NCI-H2196 (cell line): ENCODE results near the gene AFG1L.
"Not testable (repeated sequence)": the region's sequence is repeated elsewhere in the genome, so short reads cannot be mapped to it uniquely, and the experiment has no call there.

Experiments used
- DNase-seq: peaks from one replicate; lab custom pipeline; 2025; ENCODE audit not compliant: unreplicated experiment; lab: John Stamatoyannopoulos, UW

The AFG1L gene

GRCh38 chr6:108555399-108556052, 260.7 kb downstream of the AFG1L start:
- DNase-seq = no peak

- no peak for DNase-seq
Observed at GRCh38 chr6:108556250-108556649, 261.4 kb downstream of the AFG1L start.

DNA sequence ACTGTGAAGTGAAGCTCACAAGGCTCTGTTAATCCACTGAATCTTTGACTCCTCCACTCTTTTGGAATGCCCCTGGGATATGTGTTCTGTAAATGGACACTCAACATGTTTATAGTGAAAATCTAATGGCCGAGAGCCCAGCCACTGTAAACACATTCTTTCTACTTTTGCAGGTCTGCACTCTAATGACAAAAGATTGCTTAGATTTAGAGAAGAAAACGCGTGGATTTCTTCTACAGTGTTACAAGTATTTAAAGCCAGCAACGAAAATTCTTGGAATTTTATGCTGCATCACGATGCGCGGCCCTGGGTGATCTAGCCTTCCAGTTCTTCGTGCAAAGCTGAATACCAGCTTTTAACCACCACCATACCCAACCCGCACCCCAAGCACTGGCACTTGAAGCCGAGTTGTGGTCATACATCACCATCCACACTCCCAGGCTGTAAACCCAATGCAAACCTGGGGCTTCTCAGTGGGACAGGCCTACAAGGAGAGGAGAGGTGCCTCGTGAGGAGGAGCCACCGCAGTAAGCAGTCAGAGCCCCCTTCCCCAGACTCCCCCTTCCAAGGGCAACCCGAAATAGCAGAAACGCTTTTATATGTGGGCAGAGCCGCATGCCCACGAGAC, 262.1 kb downstream of the AFG1L start:
- no peak for DNase-seq

DNA sequence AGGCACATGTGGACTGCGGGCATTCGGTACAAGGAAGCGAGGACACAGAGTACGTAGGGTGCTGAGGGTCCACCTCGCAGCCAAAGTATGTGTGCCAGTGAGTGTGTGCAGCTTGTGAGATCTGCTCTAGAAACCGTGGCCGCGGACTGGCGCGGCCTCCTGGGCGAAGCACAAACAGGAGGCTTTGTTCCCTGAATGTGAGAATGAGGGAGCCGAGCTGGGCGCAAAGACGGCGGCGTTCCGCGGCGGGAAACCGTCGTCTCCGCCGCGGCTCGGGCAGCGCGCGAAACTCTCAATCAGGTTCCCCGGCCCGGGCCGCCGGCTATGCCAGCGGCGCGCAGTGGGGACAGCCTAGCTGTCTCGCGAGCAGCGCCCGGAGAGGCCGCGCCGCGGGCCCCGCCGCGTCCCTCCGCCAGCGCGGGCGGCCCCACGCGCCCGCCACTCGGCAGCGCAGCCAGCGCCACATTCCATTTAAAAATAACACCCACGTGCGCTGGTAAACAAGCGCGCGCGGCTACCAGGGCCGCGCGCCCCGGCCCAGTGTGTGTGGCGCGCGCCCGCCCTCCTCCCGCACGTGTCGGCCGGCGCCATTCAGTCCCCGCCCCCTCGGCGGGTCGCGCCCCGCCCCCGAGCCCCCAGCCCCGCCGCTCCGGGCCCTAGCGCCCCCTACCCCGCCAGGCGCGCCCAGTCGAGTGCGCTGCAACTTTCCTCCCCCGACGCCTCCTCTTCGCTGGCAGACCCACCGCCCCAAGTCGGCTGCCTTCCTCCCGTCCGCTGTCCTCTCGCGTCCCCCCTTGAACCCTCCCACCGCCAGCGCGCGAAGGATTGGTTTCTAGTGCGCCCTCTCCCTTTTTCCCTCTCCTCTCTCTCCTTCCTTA, 262.9 kb downstream of the AFG1L start:
- DNase-seq = peak; percentile 86

DNA sequence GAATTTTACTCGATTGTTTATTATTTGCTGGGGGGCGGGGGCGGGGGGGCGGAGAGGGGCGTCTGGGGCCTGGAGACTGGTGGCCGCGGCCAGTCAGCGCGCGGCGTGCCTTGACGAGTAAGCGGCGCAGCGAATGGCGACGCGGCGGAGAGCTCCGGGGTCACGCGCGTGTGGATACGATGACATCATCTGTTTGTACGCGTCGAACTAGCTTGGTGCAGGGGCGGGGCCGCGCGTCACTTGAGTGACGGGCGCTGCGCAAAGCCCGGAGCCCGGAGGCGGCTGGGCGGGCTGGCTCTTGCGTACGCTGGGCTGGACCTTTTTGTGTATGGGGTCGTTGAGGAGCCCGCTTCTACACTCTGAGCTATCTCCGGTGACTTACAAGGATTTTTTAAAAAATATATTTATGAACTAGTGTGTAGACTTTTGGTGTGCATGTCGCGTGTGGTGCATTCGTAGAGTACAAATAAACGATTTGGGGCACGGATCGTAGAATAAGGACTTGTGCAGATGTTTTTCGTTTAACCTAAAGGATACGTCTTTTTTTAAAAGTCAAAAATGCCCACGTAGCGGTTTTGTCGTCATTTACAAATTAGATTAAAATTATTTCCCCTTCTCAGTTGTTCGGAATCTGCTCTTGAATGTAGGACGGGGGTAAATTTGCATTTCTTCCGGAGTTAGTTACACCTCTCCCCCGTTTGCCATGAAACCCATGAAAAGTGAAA, 263.7 kb downstream of the AFG1L start:
- peak; percentile 99 for DNase-seq

GRCh38 chr6:108559097-108559883, 264.4 kb downstream of the AFG1L start:
- peak; percentile 85 for DNase-seq

DNA sequence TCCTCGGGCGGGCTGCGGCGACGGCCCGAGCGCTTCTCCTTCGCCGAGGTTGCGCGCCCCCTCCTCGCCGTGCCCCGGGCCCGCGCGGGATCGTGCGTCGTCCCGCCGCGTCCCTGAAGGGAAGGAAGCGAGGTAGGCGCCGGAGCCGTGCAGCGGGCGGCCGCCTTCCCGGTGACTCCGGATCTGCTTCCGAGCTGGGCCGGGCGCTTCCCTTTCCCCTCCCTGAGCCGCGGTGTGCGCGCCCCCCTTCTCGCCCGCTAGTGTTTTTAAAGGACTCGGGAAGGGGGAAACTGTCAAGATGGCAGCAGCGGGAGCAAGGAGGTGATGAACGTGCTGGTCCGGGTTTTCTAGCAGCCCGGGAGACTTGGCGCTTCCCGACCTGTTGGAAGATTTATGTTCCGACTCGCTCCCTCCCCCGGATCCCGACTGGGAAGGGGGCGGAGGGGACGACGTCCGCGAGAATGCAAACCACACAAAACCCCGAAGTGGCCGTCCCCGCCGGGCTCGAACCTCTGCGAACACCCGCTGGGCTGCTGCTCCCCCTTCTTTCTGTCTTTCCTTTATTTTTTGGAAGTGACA, 265.1 kb downstream of the AFG1L start:
- DNase-seq = peak; percentile 71

DNA sequence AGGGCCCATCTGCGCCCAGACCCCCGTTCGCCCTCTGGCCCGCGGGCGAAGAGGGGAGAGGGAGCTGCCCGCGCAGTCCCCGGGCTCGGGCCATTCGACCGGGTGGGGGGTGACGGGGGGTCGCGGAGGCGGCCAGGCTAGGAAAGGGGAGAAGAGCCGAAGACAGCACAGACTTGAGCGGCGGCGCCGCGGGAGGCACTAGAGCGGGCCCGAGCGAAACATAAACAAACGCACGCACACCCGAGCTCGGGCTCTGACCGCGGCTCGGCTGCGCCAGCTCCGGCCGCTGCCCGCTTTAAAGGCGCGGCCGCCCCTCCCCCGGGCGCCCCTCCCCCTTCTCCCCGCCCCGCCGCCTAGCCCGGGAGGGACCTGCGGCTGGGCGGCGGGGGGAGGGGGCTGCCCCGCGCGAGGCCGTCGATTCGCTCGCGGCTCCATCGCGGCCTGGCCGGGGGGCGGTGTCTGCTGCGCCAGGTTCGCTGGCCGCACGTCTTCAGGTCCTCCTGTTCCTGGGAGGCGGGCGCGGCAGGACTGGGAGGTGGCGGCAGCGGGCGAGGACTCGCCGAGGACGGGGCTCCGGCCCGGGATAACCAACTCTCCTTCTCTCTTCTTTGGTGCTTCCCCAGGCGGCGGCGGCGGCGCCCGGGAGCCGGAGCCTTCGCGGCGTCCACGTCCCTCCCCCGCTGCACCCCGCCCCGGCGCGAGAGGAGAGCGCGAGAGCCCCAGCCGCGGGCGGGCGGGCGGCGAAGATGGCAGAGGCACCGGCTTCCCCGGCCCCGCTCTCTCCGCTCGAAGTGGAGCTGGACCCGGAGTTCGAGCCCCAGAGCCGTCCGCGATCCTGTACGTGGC, 265.8 kb downstream of the AFG1L start, which contains the start of gene FOXO3:
FOXO3 (plus strand) TSS at position 455 of the 846 bp plus-strand sequence; CDS start at position 747, 292 bp downstream.
- DNase-seq = peak; percentile 89

DNA sequence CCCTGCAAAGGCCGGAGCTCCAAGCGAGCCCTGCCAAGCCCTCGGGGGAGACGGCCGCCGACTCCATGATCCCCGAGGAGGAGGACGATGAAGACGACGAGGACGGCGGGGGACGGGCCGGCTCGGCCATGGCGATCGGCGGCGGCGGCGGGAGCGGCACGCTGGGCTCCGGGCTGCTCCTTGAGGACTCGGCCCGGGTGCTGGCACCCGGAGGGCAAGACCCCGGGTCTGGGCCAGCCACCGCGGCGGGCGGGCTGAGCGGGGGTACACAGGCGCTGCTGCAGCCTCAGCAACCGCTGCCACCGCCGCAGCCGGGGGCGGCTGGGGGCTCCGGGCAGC, 266.4 kb downstream of the AFG1L start:
- not testable (repeated sequence) for DNase-seq

- peak; percentile 18 for DNase-seq
Observed at GRCh38 chr6:108561742-108562502, 267.1 kb downstream of the AFG1L start.

- peak; percentile 77 for DNase-seq
Observed at GRCh38 chr6:108562503-108562993, 267.7 kb downstream of the AFG1L start.

DNA sequence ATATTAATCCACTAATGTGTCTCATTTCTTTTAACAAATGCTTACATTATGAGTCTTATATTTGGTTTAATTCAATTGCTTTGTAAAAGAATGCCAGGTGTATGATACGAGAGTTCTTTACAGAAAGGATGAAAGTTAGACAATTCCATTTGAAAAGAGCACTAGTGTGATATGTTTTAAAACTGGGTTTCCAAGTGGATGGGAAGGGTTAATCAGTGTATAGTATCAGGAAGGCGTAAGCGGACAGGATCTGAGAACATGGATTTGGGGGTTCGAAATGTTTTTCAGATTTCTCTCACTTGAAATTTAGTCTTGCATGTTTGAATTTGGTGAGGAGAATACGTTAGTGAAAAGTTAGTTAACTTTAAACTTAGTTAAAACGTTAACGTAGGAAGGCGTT, 268.4 kb downstream of the AFG1L start:
- DNase-seq = no peak

- DNase-seq = no peak
Observed at GRCh38 chr6:108564178-108564577, 269.3 kb downstream of the AFG1L start.

DNA sequence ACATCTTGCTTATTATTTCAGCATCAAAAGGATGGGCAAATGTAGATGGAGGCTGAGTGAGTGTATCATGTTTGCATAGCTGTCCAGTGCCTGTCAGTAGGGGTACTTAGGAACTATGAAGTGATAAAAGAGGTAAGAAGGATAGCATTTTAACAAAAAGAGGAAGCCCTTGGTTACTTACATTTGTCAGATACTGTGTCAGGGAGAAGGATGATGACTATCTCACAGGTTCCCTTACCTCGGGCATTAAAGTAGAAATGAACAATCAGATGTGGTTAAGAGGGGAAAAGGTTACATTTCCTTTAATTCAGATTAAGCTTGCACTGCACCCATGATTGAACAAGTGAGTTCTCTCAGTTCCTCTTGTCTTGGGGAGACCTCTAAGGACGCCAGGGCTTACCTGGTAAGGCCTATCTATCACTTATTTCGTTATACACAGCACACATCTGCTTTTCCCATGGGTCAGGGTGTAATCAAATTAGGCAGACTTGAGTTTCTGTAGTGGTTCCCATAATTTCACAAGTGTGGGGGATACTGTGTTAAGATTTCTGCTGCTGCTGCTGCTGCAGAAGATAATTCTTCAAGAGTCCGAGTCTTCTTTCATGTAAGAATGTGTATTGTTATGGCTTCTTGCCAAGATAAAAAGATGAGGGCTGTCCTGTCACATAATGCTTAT, 270.4 kb downstream of the AFG1L start:
- no peak for DNase-seq

- no peak for DNase-seq
Observed at GRCh38 chr6:108565893-108566292, 271.0 kb downstream of the AFG1L start.

- no peak for DNase-seq
Observed at GRCh38 chr6:108566406-108566805, 271.6 kb downstream of the AFG1L start.

GRCh38 chr6:108568101-108568500, 273.2 kb downstream of the AFG1L start:
- no peak for DNase-seq
